ENCODE measurements around the gene SNX18. TPM values are rescaled to one million over a fixed set of nuclear protein-coding genes. Genes with fewer than 3 reads are reported as not detected.
"Not testable (repeated sequence)": the region's sequence is repeated elsewhere in the genome, so short reads cannot be mapped to it uniquely, and the experiment has no call there.

The SNX18 gene
- total RNA-seq, 1 experiment from 2014 or later: 12.6 TPM

- DNase-seq (ENCODE audit: extremely low read depth, low read depth): no peak
Observed at GRCh38 chr5:54518818-54519508, 1.4 kb downstream of the SNX18 start.

GRCh38 chr5:54519509-54519876 is 1.9 kb downstream of the SNX18 start:
- no peak for DNase-seq (ENCODE audit: extremely low read depth, low read depth)

GRCh38 chr5:54520438-54520846 is 2.9 kb downstream of the SNX18 start:
- no peak for DNase-seq (ENCODE audit: extremely low read depth, low read depth)

DNA sequence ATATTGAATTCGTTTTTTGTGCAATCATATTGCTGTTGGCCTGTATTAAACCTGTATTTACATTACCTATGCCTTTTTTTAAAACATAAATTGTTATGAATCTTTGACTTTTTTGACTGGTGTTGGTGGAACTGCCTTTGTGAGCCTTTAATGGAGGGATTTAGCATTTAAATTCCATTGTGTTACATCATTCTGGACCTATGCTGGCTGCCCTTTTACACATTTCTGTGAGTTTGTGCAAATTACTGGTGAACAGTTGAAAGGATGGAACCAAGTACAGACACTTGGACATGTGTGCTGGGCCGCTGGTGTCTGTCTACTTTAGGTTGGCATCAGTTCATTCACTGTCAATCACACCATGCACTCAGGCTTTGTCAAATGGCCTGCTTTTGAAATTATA is 3.4 kb downstream of the SNX18 start:
- DNase-seq (ENCODE audit: extremely low read depth, low read depth): no peak

GRCh38 chr5:54521856-54522479 is 4.4 kb downstream of the SNX18 start:
- DNase-seq (ENCODE audit: extremely low read depth, low read depth): no peak

DNA sequence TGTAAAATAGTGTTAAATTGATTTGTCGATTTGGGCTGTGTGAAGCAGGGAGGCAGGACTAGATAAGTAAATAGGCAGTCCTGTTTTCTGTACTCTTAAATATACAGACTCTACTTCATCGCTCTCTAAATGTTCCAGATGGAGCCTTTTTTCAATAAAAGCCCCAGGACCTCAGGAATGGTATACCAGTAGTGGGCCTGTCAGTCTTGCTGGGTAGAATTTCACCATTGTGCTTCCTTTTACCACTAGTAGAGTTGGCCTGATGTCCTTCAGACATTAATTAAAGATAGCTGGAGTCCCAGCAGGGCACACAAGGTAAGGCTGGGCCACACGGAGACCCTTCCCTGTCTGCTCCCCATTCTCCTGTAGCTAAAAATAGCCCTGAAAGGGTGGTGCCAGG is 6.0 kb downstream of the SNX18 start:
- DNase-seq (ENCODE audit: extremely low read depth, low read depth): no peak

GRCh38 chr5:54524082-54524481 is 6.5 kb downstream of the SNX18 start:
- DNase-seq (ENCODE audit: extremely low read depth, low read depth): no peak

DNA sequence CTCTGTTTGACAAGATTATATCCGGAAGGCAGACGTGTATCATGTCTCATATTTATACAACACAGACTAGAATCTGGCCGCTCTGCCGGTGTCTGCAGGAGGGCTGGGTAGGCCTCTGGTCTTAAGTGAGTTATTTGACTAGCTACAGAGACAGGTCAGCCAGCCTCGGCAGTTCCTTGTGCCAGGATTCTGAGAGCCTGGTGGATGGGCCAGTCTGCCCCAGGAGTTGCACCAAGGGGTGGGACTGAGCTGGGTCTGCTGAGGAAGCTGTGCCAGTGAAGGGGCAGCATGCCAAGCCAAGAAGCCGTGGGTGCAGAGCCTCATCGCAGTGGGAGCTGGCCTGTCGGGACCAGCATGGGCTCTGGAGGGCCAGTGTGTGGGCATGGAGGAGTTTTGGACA is 7.1 kb downstream of the SNX18 start:
- no peak for DNase-seq (ENCODE audit: extremely low read depth, low read depth)

DNA sequence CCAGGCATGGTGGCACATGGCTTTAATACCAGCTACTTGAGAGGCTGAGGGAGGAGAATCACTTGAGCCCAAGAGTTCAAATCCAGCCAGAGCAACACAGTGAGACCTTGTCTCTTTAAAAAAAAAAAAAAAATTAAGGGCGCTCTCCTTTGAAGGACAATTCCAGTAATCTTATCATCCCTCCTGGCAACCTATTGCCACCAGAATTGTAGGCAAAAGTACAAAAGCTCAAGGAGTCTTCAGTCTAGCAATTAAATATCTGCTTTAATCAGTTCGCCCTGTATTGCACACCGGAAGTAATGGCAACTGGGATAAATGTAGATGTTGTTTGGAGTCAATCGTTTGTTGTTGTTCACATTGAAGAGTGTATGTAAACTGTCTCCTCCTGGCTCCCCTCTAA is 7.7 kb downstream of the SNX18 start:
- DNase-seq (ENCODE audit: extremely low read depth, low read depth): no peak

DNA sequence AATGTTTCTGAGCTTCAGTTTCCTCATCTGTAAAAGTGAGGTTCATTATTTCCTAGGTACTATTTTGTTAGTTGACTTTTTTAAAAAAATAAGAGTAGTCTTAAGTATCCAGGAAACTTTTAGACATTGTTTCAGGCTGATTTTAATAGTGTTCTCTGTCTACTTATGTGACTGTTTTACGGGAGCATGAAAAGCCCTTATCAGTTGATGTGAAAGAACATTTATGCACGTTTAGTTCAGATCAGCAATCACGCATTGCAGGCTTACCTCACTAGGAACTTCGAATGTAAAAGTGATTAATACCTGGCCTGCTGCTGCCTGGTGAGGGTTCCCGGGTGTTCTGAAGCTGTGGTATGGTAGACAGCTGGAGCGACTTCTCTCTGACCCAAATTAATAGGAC is 8.1 kb downstream of the SNX18 start:
- DNase-seq (ENCODE audit: extremely low read depth, low read depth): no peak

- DNase-seq (ENCODE audit: extremely low read depth, low read depth): no peak
Observed at GRCh38 chr5:54526604-54527288, 9.2 kb downstream of the SNX18 start.

DNA sequence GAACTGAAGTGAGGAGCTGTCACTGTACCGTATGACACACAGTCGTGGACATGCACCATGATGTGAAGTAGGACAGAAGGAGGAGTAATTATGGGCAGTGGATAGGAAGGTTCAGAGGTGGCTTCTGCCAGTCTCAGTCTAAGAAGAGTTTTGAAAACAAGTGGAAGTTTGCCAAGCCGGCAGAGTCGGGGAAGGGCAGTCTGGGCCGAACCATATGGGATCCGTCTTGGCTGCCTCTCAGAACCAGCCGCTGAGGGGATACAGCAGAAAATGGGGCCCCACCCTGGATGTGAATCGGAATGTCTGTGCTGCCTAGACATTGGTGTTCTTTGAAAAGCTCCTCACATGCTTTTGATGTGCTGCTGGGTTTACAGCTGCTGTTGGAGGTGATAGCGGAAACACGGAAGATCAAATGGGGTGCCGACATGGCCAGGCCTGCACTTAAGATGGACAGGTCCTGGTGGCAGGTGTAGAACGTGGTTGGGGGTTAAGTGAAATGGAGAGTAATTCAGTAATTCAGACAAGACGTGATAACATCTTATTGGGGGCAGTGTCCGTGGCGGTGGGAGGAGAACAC is 11.2 kb downstream of the SNX18 start:
- no peak for DNase-seq (ENCODE audit: extremely low read depth, low read depth)

- no peak for DNase-seq (ENCODE audit: extremely low read depth, low read depth)
Observed at GRCh38 chr5:54529565-54529964, 12.0 kb downstream of the SNX18 start.

GRCh38 chr5:54531546-54531945 is 14.0 kb downstream of the SNX18 start:
- no peak for DNase-seq (ENCODE audit: extremely low read depth, low read depth)

DNA sequence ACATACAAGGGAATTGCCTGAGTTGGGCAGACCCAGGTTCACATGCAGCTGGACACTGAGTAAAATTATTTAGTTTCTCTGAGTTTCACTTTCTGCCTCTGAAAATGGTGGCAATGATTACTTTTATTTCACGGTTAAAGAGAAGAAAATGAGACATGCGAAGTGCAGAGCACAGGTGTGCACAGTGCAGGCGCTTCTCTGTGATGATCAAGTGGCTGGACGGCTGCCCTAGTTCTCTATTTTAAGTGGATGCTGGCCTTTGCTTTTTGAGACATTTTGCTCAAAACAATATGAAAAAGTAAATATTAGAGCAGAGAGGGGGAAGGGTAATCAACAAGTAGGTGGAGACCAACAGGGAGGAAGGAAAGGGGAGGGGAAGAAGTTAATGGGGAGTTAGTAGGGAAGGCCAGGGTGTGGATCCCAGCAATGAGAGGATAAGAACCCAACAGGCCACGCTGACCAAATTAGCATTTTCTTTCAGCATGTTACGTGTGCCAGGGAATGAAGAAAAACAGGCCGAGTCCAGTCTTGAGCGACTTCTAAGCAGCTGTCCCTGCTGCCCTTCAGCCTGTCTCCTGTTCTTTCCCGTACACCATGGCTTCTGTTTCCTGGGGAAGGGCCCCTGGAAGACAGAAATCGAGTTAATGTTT is 16.1 kb downstream of the SNX18 start:
- DNase-seq (ENCODE audit: extremely low read depth, low read depth): no peak

DNA sequence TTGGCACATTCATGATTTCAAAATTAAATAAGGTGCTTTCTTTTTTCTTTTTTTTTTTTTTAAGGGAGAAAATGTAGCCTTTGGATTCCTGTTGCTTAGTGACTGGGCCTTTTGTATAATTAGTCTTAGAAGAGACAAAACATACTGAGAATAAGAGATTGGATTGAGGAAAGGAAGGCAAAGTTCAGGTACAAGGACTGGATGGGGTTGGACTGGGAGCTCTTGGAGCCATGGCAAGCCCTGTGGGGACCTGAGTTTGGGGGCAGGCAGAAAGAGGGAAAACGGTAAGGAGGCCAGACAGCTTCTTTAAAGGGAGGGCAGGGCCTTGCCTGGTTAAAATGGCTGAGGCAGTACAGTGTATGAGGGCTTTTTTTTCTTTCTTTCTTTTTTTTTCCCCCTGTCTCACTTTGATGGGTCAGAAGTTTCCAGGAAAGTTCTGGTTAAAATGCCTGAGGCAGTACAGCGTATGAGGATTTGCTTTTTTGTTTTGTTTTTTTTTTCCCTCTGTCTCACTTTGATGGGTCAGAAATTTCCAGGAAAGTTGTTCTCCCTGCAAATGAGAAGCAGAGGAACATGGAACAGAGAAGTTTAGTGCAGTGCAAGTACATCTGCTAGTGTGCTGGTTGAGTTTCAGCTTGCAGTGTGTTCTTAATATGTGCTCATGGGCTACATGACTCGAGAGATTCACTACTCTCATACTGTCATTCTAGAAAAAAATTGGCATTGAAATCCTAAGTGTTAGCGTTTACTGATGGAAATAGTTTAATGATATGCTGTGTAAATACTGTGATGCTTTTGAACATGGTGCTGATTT is 16.8 kb downstream of the SNX18 start:
- no peak for DNase-seq (ENCODE audit: extremely low read depth, low read depth)

DNA sequence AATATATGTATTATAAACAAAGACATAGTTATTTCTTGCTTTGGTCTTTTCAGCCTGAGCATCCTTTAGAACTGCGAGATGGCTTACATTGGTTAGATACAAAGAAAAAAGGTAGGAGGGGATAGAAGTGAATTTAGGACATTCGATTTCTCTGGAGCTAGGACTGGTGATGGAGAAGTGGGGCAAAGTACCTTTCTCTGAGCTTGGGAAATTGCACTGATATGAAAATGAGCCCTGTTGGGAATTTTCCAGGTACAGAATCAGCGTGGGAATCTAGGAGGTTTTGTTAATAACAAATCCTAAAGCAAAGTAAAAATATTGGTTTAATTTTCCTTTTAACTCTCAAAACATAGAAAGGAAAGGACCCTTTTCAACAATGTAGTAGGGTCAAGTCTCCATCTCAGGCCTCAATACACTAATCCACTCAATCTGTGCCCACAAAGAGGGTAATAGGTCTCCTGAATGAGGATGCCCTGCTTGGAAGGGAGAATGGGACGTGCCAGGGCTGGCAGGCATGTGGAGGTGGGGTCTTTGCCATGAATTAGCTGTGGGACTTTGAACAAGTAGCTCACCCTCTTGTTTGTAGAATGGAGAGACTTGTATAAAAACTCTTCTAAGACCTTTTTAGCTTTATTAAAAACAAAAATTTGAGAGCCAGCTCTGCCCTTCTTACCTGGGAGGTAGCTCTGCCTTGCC is 17.7 kb downstream of the SNX18 start:
- DNase-seq (ENCODE audit: extremely low read depth, low read depth): no peak

DNA sequence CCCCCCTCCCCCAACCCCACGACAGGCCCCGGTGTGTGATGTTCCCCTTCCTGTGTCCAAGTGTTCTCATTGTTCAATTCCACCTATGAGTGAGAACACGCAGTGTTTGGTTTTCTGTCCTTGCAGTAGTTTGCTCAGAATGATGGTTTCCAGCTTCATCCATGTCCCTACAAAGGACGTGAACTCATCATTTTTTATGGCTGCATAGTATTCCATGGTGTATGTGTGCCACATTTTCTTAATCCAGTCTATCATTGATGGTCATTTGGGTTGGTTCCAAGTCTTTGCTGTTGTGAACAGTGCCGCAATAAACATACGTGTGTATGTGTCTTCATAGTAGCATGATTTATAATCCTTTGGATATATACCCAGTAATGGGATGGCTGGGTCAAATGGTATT is 18.8 kb downstream of the SNX18 start:
- not testable (repeated sequence) for DNase-seq (ENCODE audit: extremely low read depth, low read depth)

GRCh38 chr5:54536861-54537260 is 19.3 kb downstream of the SNX18 start:
- not testable (repeated sequence) for DNase-seq (ENCODE audit: extremely low read depth, low read depth)

DNA sequence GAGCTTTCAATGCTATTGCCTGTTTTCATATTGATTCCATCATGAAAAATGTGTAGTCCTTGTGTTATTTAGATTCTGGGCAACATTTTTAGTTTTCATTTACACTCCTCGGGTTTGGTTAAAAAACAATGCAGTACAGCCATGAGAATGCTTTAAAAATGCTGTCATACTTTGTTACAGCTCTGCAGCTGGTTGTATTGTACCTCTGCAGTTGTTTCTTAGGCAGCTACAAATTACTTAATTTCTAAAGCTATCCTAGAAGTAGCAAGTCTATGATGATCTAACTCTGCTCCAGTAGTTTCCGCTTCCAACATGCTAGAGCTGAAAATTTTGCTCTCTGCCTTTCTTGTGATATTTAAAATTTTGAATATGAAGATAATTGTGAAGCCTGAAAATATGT is 20.2 kb downstream of the SNX18 start:
- DNase-seq (ENCODE audit: extremely low read depth, low read depth): no peak
